ENCODE data around the gene UBASH3B.

The UBASH3B gene

DNA sequence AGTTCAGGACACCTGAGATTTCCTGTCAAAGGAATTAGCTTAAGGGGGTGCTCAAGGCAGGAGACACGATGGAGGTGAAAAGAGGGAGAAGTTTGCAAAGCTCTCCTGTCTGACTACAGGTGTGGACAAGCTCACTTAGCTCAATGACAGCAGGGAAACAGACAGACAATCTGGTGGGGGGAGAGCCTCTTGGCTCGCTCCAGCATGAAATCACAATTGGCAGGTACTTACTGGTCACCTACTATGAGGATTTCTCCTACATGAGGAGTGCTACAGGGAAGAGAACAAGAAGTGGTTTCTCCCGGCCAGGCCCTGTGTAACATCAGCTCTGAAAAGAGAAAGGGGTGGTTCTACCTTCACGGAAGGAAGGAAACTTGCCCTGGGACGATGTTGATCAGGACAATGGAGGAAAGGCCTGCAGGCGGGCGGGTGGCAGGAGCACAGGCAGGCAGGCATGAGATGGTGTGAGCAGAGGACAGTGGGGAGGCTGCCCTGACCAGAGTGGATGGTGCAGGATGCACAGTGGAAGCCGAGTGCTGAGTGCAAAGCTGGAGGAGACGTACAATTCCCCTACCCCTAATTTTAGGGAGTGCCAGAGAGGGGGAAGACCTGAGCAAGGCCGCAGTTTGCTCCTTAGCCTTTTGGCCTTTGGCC lies 124.9 kb downstream of the UBASH3B start:
- DNase-seq (ENCODE audit: low read depth, low spot score), result no peak

DNA sequence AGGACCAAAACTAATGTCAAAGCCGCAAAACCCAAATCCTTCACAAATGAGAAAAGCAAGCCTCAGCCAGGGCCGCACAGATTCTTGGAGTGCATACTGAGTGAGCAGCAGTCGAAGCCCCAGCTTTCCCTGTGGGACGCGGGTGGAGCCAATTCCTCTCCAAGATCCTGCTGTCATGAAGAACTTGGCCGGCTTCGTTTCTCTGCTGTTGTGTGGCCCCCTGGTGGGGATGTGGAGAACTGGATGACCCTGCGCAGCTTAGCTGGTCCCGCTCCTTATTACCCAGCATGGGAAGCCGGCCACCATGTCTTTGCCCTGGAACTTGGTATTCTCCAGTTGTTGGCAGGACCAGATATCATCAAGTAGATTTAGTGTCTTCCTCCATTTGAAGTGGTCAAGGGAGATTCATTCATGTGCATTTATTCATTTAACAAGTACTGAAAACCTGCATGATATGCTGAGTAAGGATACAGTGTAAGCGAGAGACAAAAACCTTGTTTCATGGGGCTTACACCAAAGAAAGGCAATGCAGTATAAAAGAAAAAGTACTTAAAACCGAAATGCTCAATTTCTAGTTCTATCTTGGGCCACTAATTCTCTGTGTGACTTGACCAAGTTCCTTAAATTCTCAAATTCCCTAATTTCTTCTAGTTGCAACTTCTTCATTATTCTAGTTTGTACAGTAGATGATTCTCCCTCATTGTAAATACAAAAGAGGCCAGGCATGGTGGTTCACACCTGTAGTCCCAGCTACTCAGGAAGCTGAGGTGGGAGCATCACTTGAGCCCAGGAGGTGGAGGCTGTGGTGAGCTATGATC lies 126.1 kb downstream of the UBASH3B start:
- DNase-seq (ENCODE audit: low read depth, low spot score), result peak; percentile 95

DNA sequence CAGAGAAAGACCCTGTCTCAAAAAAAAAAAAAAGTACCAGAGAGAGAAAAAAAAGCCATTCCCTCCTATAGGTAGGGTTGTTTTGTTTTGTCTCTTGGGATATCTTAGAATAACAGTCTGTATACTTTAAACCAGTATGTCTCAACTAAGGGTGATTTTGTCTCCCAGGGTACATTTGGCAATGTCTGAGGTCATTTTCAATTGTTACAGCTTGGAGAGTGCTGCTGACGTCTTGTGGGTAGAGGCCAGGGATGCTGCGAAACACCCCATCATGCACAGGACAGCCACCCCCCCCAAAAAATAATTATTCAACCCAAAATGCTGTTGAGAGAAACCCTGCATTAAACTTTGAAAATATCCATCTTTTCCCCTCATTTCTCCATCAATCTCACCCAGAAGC lies 126.7 kb downstream of the UBASH3B start:
- no peak for DNase-seq (ENCODE audit: low read depth, low spot score)

DNA sequence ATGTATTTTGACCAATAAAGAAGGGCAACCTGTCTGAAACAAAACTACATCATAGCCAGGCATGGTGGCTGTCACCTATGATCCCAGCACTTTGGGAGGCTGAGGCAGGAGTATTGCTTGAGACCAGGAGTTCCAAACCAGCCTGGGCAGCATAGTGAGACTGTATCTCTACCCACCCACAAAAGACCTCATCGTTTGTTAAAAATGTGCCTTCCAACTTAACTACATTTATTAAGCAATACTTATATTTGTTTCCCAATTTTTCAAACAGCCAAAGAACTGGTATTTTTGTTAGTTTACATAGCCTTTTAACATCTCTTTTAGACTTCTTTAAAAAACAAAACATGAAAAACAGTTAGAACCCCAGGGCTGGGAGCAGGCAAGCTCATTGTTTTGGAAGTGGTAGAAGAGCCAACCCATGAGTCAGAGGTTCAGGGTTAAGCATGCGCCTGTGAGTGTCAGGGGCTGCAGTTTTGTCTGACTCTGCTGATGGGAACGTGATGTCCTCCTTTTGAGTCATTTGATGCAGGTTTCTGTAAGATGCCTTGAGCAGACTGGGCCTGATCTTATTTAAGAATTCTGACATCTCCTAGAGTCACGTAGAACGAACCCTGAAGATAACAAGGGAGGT lies 128.9 kb downstream of the UBASH3B start:
- DNase-seq (ENCODE audit: low read depth, low spot score), result peak; percentile 80

DNA sequence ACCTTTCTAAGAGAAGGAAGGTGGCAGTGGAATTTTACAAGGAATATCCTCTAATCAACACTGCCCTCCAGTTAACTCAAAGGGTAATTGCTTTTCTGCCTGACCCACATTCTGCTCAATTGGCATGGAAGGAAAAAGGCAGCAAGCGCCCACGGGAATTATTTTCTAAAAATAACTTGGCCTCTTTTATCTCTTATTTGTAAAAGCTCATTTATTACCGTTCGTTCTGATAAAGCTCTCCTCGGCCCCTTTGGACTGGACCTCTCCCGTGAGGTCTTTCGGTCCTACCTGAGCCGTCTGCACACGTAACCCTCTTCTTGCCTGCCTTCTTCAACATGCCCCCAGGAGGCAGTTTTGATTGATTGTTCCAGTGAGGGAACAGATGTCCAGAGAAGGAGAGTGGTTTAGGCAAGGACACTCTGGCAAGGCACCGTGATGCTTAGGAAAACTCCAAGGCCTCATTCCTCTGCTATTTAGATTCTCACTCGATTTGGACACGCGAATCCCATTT lies 129.6 kb downstream of the UBASH3B start:
- DNase-seq (ENCODE audit: low read depth, low spot score), result no peak

DNA sequence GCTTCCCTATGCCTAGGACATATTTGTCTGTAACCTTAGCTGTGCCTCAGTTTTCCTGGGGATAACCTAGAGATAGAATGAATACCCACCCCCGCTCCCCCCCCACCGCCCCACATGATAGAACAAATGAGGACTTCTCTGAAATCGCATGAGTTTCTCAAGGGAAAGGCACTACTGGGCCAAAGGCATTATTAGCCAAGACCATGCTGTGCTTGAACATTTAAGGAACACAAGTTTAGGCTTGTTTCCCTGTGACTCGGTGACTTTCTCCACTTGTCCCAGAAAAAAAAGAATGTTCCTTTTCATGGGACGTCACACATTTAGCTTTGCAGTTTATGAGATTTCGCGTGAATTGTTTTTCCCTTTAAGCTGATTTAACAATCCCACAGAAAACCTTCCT lies 131.4 kb downstream of the UBASH3B start:
- no peak for DNase-seq (ENCODE audit: low read depth, low spot score)

DNA sequence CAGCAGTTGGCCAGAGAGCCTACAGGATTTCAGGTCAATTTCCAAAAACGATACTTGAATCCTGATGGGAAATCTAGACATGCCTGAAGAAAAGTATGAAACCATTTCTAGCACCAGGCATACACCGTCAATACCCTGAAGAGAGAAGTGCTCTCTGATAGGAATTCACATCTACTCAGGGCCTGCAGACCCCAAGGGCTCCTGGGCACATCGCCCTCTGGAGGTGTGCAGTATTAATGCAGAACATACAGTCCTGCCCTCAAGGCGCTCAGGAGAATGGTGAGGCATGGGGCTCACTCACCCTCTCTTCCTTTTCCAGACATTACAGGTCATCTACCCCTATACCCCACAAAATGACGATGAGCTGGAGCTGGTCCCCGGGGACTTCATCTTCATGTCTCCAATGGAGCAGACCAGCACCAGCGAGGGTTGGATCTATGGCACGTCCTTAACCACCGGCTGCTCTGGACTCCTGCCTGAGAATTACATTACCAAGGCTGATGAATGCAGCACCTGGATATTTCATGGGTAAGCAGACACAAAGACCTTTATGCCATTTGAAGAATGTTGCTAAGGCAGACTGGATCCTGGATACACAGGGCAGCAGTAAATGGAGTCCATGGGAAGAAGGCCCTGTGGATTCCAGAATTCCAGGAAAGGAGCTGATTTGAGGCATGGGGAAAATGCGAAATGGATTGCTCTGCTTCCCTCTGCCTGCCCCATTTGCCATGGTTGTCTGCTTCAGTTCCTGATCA lies 133.4 kb downstream of the UBASH3B start:
- DNase-seq (ENCODE audit: low read depth, low spot score), result no peak

DNA sequence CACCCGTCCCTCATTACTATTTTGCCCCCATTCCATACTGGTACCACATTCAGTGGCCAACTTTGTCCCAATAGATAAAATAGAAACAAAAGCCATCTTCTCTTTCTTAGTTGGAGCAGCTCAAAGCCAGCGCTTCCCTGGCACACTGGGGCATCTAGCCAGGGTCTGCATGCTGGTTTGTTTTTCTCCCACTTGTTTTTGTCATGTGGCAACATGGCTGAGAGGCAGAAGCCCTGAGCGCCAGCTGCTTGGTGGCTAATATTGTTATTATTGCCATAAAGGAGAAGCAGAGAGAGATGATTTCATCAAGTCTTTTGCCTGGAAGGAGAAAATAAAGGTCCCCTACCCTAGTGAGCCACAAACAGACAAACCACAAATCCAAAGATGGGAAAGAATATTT lies 134.4 kb downstream of the UBASH3B start:
- DNase-seq (ENCODE audit: low read depth, low spot score), result no peak

DNA sequence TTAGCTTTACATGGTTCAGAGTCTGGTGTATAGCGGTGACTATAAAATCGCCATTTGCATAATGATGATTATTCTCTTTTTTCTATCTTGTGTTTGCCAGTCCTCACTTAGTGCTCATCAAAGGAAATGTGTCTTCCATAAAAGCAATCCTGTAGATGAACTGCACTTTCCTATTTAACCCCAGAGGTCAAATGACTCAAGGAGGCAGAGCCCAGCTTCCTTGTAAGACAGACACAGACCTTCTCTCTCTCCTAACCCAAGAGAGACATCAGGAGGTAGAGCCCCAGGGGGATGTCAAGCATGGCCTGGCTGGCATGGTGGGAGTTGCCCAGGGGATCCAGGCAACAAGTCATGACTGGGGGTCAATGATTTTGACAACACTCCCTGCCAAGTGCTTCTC lies 135.9 kb downstream of the UBASH3B start:
- DNase-seq (ENCODE audit: low read depth, low spot score), result no peak

DNA sequence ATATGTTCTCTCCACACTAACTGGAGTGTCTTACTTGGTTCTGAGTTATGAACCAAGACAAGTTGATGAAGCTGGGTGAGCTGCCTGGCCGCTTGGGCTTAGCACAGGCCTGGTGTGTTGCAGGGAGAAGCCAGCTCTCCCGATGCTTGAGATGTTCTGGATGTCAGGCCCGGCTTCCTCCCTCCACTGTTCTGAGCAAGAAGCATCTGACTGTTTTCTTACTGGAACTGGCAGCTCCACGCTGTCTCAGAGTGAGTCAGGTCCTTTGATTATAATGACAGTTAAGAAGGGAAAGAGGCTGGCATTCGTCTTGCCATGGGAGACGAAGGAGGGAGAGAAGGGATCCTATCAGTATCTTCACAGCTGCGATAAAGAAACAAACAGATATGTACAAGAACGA lies 136.3 kb downstream of the UBASH3B start:
- DNase-seq (ENCODE audit: low read depth, low spot score), result peak; percentile 65

DNA sequence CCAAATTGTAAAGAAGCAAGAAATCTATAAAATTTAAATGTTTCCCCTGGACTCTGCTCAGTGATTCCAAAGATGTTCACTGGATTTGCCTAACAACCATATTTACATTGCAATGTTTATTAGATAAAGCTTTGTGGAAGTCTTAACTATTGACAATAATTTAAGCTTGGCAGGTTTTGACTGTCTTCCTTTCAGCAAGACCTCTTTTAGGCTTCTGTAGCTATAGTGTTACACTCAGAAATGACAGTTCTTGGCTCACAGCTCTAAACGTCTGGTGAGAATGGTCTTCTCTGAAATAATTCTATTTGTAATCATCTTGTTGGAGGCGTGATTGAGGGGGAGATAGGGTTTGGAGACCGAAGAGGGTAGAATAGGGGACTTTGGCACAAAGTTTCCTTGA lies 138.0 kb downstream of the UBASH3B start:
- no peak for DNase-seq (ENCODE audit: low read depth, low spot score)

DNA sequence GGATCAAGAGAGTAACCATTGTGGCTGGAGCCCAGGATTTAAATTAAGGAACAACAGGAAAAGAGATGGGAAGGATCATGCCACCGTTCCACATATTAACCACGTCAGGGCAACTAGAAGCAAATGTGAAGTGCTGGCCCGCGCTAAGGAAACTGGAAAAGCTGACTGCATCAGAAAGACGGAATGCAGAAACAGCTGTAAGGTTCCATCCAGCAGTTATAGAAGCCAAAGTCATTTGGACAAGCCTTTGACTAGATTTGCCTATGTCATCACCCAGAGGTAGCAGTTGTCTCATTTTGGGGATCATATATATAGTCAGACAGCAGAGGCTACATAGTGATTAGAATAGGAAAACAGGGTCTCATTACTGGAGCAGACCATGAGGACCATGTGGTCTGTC lies 139.8 kb downstream of the UBASH3B start:
- no peak for DNase-seq (ENCODE audit: low read depth, low spot score)

DNA sequence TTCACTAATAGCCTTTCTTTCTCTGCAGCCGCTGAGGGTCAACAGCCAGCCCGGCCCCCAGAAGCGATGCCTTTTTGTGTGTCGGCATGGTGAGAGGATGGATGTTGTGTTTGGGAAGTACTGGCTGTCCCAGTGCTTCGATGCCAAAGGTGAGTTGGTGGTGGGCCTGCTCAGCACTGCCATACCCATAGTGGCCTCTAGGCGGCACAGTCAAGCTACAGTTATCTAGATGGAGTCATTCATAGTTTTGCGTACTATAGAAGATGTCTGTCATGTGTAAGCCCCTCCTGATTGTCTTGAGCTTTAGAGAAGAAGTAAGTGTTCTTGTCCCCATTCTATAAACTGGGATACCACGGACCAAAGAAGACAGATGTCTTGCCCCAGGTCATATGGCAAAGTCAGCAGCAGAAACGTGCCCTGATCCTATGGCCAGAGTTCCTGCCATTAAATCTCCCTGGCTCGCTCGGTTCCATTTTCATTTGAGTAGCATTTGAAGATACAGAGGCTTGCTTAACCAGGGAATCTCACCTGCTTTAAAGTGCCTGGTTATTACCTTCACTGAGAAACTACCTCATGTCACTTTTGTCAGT lies 140.7 kb downstream of the UBASH3B start:
- peak; percentile 53 for DNase-seq (ENCODE audit: low read depth, low spot score)

DNA sequence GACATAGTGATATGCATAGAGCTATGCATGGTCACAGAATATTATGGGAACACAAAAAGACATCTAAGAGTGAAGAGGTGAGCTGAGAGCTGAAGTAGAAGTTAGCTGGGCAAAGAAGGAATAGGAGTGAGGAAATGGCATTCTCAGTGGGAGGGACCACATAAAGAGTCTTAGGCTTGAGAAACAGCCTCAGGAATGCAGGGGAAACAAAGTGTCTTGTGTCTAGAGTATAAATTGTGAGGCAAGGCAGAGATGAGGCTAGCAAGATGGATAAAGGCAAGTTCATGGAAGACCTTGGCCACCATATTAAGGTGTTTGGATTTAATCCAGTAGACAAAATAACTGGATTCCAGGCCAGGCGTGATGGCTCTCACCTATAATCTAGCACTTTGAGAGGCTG lies 142.1 kb downstream of the UBASH3B start:
- peak; percentile 57 for DNase-seq (ENCODE audit: low read depth, low spot score)

DNA sequence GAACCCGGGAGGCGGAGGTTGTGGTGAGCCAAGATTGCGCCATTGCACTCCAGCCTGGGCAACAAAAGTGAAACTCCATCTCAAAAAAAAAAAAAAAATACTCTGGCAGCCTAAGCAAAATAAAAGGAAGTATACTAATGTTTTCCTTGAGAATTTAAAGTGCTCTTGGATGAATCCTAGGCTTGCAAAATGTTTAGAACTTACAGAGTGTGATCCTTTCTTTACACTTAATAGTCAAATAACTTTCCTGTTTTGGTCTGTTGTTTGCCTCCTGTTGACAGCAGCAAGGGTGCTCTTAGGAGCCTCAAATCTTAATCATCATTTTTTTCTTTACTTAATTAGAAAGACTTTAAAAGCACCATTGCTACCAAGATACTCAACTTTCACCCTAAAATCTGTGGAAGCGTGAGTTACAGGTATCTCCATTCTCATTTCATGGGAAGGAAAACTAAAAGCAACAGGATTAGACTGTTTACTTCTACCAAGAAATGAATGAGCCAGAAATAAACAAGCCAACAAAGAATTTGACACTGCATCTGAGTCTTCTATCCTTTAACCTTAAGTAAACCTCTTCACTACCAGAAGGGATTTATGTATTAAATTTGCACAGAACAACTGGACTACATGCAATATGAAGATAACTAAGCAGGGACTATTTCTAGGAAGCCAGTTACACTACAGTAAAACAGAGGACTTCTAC lies 144.0 kb downstream of the UBASH3B start:
- DNase-seq (ENCODE audit: low read depth, low spot score), result no peak

DNA sequence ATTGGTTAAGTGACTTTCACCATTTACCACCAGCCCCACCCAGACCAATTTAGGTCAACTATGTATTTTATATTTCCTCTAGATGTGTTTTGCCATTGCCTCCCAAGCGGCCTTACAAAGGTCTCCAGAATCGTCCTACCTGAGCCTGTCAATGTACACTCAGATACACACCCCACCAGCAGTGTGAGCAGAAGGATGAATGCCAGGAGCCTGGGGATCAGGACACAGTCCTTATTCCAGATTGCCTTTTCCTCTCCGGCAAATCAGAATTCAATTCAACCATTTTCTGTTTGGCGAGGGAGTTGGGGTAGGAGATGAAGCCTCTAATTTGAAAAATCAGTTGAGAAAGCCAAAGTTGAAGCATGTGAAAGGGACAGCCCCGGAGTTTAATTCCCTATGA lies 147.4 kb downstream of the UBASH3B start:
- DNase-seq (ENCODE audit: low read depth, low spot score), result no peak

DNA sequence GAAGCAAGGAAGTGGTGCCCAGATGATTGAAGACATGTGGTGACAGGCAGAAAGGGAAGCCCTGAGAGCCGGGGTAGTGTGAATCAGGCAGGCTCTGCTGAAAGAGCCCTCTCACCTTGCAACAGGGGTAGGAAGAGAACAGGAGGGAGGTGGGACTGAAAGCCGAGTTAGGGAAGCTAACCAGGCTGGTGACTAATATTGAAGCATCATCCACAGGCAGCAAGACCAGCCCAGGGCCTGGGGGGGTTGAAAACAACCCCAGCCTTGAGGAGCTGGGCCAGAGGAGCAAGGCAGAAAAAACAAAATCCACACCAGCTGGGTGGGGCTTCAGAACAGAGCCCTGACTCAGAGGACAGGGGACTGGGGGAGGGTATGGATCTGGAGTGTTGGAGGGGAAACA lies 147.8 kb downstream of the UBASH3B start:
- peak; percentile 44 for DNase-seq (ENCODE audit: low read depth, low spot score)

DNA sequence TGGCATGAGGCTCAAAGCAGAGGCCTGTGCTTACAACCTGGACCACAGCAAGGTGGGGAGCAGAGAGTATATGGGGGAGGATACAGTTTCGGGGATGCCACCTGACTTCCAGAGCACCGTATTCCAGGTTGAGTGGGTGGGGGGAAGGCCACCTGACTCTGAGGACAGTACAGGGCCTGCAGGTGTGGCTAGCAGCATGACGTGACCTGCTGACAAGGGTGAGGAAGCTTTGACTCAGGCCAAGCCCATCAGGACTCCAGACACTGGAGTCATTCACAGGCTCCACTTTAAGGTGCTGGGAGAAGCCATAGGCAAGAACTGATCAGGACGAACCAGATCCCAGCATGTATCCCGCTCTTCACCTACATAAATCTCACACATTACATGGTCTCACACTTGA lies 148.2 kb downstream of the UBASH3B start:
- no peak for DNase-seq (ENCODE audit: low read depth, low spot score)

DNA sequence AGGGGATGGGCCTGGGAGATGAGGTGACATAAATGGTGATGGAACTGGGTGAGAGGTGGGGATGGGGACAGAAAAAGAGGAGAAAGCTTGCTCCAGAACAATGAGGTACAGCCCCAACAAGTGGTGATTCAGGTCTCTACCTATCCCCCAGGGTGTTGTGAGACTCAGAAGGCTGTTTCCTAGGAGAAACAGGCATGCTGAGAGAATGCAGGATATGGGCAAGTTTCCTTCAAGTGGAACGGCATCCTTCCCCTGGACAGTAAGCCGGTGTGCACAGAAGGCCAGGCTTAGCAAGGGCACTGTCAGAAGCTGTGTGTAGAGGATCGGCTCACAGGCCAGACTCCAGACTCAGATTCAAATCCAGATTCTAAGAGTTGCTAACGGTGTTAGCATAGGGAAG lies 148.6 kb downstream of the UBASH3B start:
- DNase-seq (ENCODE audit: low read depth, low spot score), result peak; percentile 34

DNA sequence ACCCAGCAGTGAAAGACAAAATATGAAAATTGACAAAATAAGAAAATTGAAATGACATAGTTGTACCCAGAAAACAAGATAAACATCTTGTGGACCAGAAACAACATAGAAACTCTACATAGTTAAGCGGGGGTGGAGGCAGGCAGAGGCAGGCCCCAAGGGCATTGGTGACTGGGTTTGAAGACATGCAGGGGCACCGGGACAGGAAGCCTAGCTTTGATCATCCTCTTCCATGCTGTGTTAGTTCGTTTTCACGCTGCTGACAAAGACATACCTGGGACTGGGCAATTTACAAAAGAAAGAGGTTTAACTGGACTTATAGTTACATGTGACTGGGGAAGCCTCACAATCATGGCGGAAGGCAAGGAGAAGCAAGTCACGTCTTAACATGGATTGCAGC lies 149.3 kb downstream of the UBASH3B start:
- no peak for DNase-seq (ENCODE audit: low read depth, low spot score)
